PC-9 (cell line): Measurements from ENCODE around the gene BUD31. TPM values are rescaled to one million over a fixed set of nuclear protein-coding genes. Genes with fewer than 3 reads are reported as not detected.

Experiments
- BruUV-seq: library from RNA; stranded (reverse); fragments of 400-500 nt; replicated peaks from 2 replicates; lab custom pipeline; 2021; lab: Mats Ljungman, UMichigan
- CTCF ChIA-PET: fragments of 300-600 bp; sonication (Branson Sonifier 250); formaldehyde crosslinking; loops from one replicate; lab custom pipeline; 2022; ENCODE audit warnings: antibody characterized with exemption; lab: Charles Lee
- POLR2A ChIA-PET: fragments of 300-600 bp; sonication (Branson Sonifier 250); formaldehyde crosslinking; loops from one replicate; lab custom pipeline; 2022; ENCODE audit warnings: antibody characterized with exemption; ENCODE audit not compliant: unreplicated experiment; lab: Charles Lee
- DNase-seq, 2 experiments: peaks; one replicate each; pipeline versions ENCODE4 v3.0.0 to v3.0.0-alpha.2; 2015 to 2022; ENCODE audit warnings: mixed read lengths in 1 of 2
- H2AFZ ChIP-seq: fragments of 200-600 bp; sonication (generic); 2 replicates; pipeline ENCODE4 v1.8.1; 2017; ENCODE audit warnings: antibody characterized with exemption
- H3F3A ChIP-seq: fragments of 200-600 bp; sonication (generic); 2 replicates; pipeline ENCODE4 v1.8.1; 2017; ENCODE audit warnings: antibody characterized with exemption, mild to moderate bottlenecking, low read depth; ENCODE audit not compliant: insufficient read depth
- H3K27ac ChIP-seq: fragments of 200-600 bp; sonication (generic); 2 replicates; pipeline ENCODE4 v1.6.1; 2016; ENCODE audit warnings: mixed run types
- H3K27me3 ChIP-seq: fragments of 200-600 bp; sonication (generic); 2 replicates; pipeline ENCODE4 v1.6.1; 2016; ENCODE audit warnings: low read depth, mixed run types; ENCODE audit not compliant: insufficient read depth
- H3K36me3 ChIP-seq: fragments of 200-600 bp; sonication (generic); 2 replicates; pipeline ENCODE4 v1.6.1; 2016; ENCODE audit warnings: low read depth, mixed run types
- H3K4me1 ChIP-seq: fragments of 200-600 bp; sonication (generic); replicated peaks from 2 replicates; pipeline ENCODE4 v1.6.1; 2016; ENCODE audit warnings: mixed run types; ENCODE audit not compliant: insufficient read depth
- H3K4me2 ChIP-seq: fragments of 200-600 bp; sonication (generic); 2 replicates; pipeline ENCODE4 v1.6.1; 2017; ENCODE audit warnings: mixed run types
- H3K4me3 ChIP-seq: fragments of 200-600 bp; sonication (generic); 2 replicates; pipeline ENCODE4 v1.6.1; 2016; ENCODE audit warnings: mixed run types
- H3K79me2 ChIP-seq: fragments of 200-600 bp; sonication (generic); 2 replicates; pipeline ENCODE4 v1.6.1; 2017; ENCODE audit warnings: low read depth, mixed run types
- H3K9me2 ChIP-seq: fragments of 200-600 bp; sonication (generic); 2 replicates; pipeline ENCODE4 v1.8.1; 2017; ENCODE audit warnings: mild to moderate bottlenecking; ENCODE audit not compliant: insufficient read depth
- H3K9me3 ChIP-seq: fragments of 200-600 bp; sonication (generic); 2 replicates; pipeline ENCODE4 v1.8.1; 2016; ENCODE audit warnings: low read depth; ENCODE audit not compliant: insufficient read depth
- H4K20me1 ChIP-seq: fragments of 200-600 bp; sonication (generic); 2 replicates; pipeline ENCODE4 v1.8.1; 2017; ENCODE audit not compliant: insufficient read depth
- CTCF ChIP-seq: fragments of 200-600 bp; sonication (generic); conservative IDR thresholded peaks from 2 replicates; pipeline ENCODE4 v1.6.1; 2017; ENCODE audit warnings: mixed run types, antibody characterized with exemption, mild to moderate bottlenecking, moderate library complexity
- EZH2 ChIP-seq: fragments of 200-600 bp; sonication (generic); IDR thresholded peaks from 2 replicates; pipeline ENCODE4 v1.8.0; 2017; ENCODE audit warnings: antibody characterized with exemption, low read depth
- intact Hi-C: fragments of 100-400 bp; cut with micrococcal nuclease; formaldehyde crosslinking; loops from one replicate; pipeline ENCODE4 v1.10.0; 2022; ENCODE audit not compliant: unreplicated experiment
- total RNA-seq: library from RNA; stranded (reverse); gene quantifications from 2 replicates; pipeline ENCODE4 v1.2.3, GENCODE V29; 2021

BUD31 gene
- total RNA-seq, 1 experiment from 2014 or later, result 167 TPM

GRCh38 chr7:99380823-99381663 is 27.7 kb upstream of the BUD31 start:
- peaks cover 47% of the 10 kb centered on the region for H3K79me2 ChIP-seq
- no peak overlapping the region for H3K4me2 ChIP-seq
- ChIA-PET POLR2A (no interaction called here), CTCF (no interaction called here)
- no TSS peak for BruUV-seq
- peaks cover 22% of the 10 kb centered on the region for H4K20me1 ChIP-seq
- H3K4me1 ChIP-seq, result peaks cover 14% of the 10 kb centered on the region
- DNase-seq, result no peak
- no peaks in the 10 kb centered on the region for H3K9me2 ChIP-seq
- H3K27ac ChIP-seq, result no peak overlapping the region
- H3K36me3 ChIP-seq, result no peaks in the 10 kb centered on the region
- no peak overlapping the region for H3K4me3 ChIP-seq
- H3K9me3 ChIP-seq, result no peaks in the 10 kb centered on the region
- H3F3A ChIP-seq, result peaks cover 12% of the 10 kb centered on the region; the same call in 1 of the 2 replicates
- no peak for TF ChIP-seq CTCF
- no peak for TF ChIP-seq EZH2
- H3K27me3 ChIP-seq, result no peaks in the 10 kb centered on the region
- no peak overlapping the region for H2AFZ ChIP-seq
- intact Hi-C loops, result no loop called here

GRCh38 chr7:99381664-99382075 is 27.1 kb upstream of the BUD31 start:
- BruUV-seq, result no TSS peak
- intact Hi-C loops, result no loop called here
- peaks cover 15% of the 10 kb centered on the region for H4K20me1 ChIP-seq
- H3K27ac ChIP-seq, result no peak overlapping the region
- H3K4me2 ChIP-seq, result no peak overlapping the region
- no peaks in the 10 kb centered on the region for H3K27me3 ChIP-seq
- H3K36me3 ChIP-seq, result no peaks in the 10 kb centered on the region; the same call in 1 of the 2 replicates
- ChIA-PET POLR2A (no interaction called here), CTCF (no interaction called here)
- DNase-seq, result no peak
- peaks cover 14% of the 10 kb centered on the region for H3K4me1 ChIP-seq
- H3K9me3 ChIP-seq, result no peaks in the 10 kb centered on the region
- no peak overlapping the region for H2AFZ ChIP-seq
- no peak overlapping the region for H3K4me3 ChIP-seq
- peaks cover 40% of the 10 kb centered on the region for H3K79me2 ChIP-seq
- H3F3A ChIP-seq, result peaks cover 8% of the 10 kb centered on the region; the same call in 1 of the 2 replicates
- TF ChIP-seq CTCF (no peak), EZH2 (no peak)
- H3K9me2 ChIP-seq, result no peaks in the 10 kb centered on the region

- Histone ChIP-seq H4K20me1 (peaks cover 14% of the 10 kb centered on the region), H3K79me2 (peaks cover 30% of the 10 kb centered on the region), H3K4me1 (peaks cover 14% of the 10 kb centered on the region), H3K27ac (no peak overlapping the region), H3K9me2 (no peaks in the 10 kb centered on the region), H3F3A (peaks cover 4% of the 10 kb centered on the region; the same call in 1 of the 2 replicates), H3K27me3 (no peaks in the 10 kb centered on the region), H3K9me3 (no peaks in the 10 kb centered on the region), H3K4me2 (no peak overlapping the region), H3K4me3 (no peak overlapping the region), H2AFZ (no peak overlapping the region), H3K36me3 (no peaks in the 10 kb centered on the region; the same call in 1 of the 2 replicates)
- intact Hi-C loops, result no loop called here
- BruUV-seq, result no TSS peak
- DNase-seq, result no peak
- no peak for TF ChIP-seq EZH2
- no peak for TF ChIP-seq CTCF
- CTCF ChIA-PET, result no interaction called here
- POLR2A ChIA-PET, result no interaction called here
Measured at GRCh38 chr7:99383203-99383602, 25.6 kb upstream of the BUD31 start.
